Heart left ventricle (tissue), 16 donors: Measurements from ENCODE around the gene GJD3. TPM values are rescaled to one million over a fixed set of nuclear protein-coding genes. Genes with fewer than 3 reads are reported as not detected.

Experiments used
- ATAC-seq, 4 donors: fragments of 200-7000 bp; cut with Tn5 transposase; one replicate each; pipeline ENCODE4 v1.9.1; 2020 to 2022; ENCODE audit warnings: moderate library complexity in 4 of 4, mild to moderate bottlenecking in 3 of 4, moderate number of reproducible peaks in 1 of 4
- DNase-seq, 5 donors: peaks; one replicate each; pipeline ENCODE4 v3.0.0-alpha.2; 2020
- H3K27ac ChIP-seq, 12 donors: fragments of 200-600 bp; sonication (generic) in 4 of 12; one replicate each; pipeline versions ENCODE4 v1.5.0 to v1.8.0; 2016 to 2022; ENCODE audit warnings: mild to moderate bottlenecking in 2 of 12
- H3K27me3 ChIP-seq, 9 donors: fragments of 200-600 bp; sonication (generic) in 2 of 9; one replicate each; pipeline versions ENCODE4 v1.5.1 to v1.8.0; 2016 to 2022; ENCODE audit warnings: mild to moderate bottlenecking in 3 of 9
- H3K36me3 ChIP-seq, 9 donors: fragments of 200-600 bp; sonication (generic) in 2 of 9; one replicate each; pipeline versions ENCODE4 v1.5.0 to v1.8.0; 2018 to 2022; ENCODE audit warnings: mild to moderate bottlenecking in 2 of 9
- H3K4me1 ChIP-seq, 12 donors: fragments of 200-600 bp; sonication (generic) in 4 of 12; one replicate each; pipeline versions ENCODE4 v1.5.0 to v1.8.0; 2016 to 2022; ENCODE audit warnings: mild to moderate bottlenecking in 3 of 12
- H3K4me3 ChIP-seq, 12 donors: fragments of 200-600 bp; sonication (generic) in 4 of 12; one replicate each; pipeline versions ENCODE4 v1.5.0 to v1.8.0; 2017 to 2022; ENCODE audit warnings: mild to moderate bottlenecking in 9 of 12, moderate library complexity in 4 of 12
- H3K9me3 ChIP-seq, 12 donors: fragments of 200-600 bp; sonication (generic) in 4 of 12; one replicate each; pipeline versions ENCODE4 v1.5.0 to v1.8.0; 2016 to 2022; ENCODE audit warnings: mild to moderate bottlenecking in 1 of 12
- CTCF ChIP-seq, 12 donors: fragments of 200-600 bp; sonication (generic) in 4 of 12; IDR thresholded peaks; one replicate each; pipeline versions ENCODE4 v1.5.0 to v1.8.0; 2018 to 2022; ENCODE audit warnings: antibody characterized with exemption in 12 of 12, mild to moderate bottlenecking in 5 of 12
- POLR2A ChIP-seq, 2 donors: fragments of 450-650 bp; IDR thresholded peaks; one replicate each; pipeline ENCODE4 v1.6.1; 2017; ENCODE audit warnings: antibody characterized with exemption in 2 of 2, mild to moderate bottlenecking in 2 of 2, moderate library complexity in 2 of 2
- WGBS, 4 donors: extraction: QIAGEN DNeasy Blood & Tissue Kit in 2 of 4; methylation state at CpG; one replicate each; pipeline versions ENCODE4 v1.1.5 to v1.1.7; 2013 to 2018; 5-methylcytosine and 5-hydroxymethylcytosine counted together
- intact Hi-C, 10 donors: fragments of 100-400 bp; cut with DNase I; formaldehyde crosslinking; loops; one replicate each; pipeline versions ENCODE4 v1.11.1 to v1.14.2; 2022
- polyA plus RNA-seq, 2 donors: library from polyadenylated mRNA; stranded (reverse); fragments of 200-250 nt; gene quantifications; one replicate each; pipeline ENCODE4 v1.2.3, GENCODE V29; 2013
- total RNA-seq, 9 donors: library from RNA; depleted of rRNA in 2 of 9; stranded (reverse); fragments of >200 nt in 2 of 9; fragmentation: NEBNext Ultra II Directional in 3 of 9; extraction: Animal tissue kit (Norgen Biotek cat#: 25700) in 3 of 9; gene quantifications; one replicate each; pipeline versions ENCODE4 v1.1.0 to v1.2.4, GENCODE V29; 2016 to 2023
- donor health status: ischemic (EF 13 %, LVEDD 7.1; RV severe dilation, severe dysfunction).
- donor health status: healthy with polysubstance abuse.
- donor health status: DM: no; HTN: yes; CAD: no.
- donor health status: DM: no; HTN: no; CAD: no.
- donor health status: ischemic (EF 25% LVEDD 6.9; RV normal size, moderate dysfunction).
- donor health status: ischemic (EF 25% LVEDD 5.7; RV mildly dilated, moderate dysfunction).
- donor health status: healthy.
- donor health status: DM: yes; HTN: yes; CAD: no.
- donor health status: ischemic (EF 35%, LVEDD 5.7; RV mildly dilated, moderate dysfunction).
- donor health status: nonischemic (EF 11% LVEDD 7.7; RV severe dilation, severe dysfunction).
- donor health status: DM: yes; HTN: yes; CAD: no.
- donor health status: PGD.
- donor health status: ischemic (EF 29% LVEDD 5.4; RV normal size, mild dysfunction).
- donor health status: nonischemic (EF 23%, LVEDD 6.1; RV moderate dilation, normal function).

GJD3 gene
- total and polyA plus RNA-seq, 11 donors, result 0.30 to 8.7 (median 2.1) TPM

- Histone ChIP-seq H3K4me1 (peaks cover 0 to 39% (median 26%) of the 10 kb centered on the region in 12 donors), H3K4me3 (peak overlapping the region in 2 of 12 donors; percentile 3 to 9), H3K9me3 (no peaks in the 10 kb centered on the region), H3K27me3 (peaks cover 0 to 13% (median 0%) of the 10 kb centered on the region in 9 donors), H3K27ac (peak overlapping the region in 3 of 12 donors; percentile 5 to 52 (median 10)), H3K36me3 (peaks cover 0 to 35% (median 28%) of the 10 kb centered on the region in 9 donors)
- 10 to 14% (median 12%) methylated on average over 17 of the region's 17 CpGs for WGBS, 4 donors
- ATAC-seq (peak; percentile 50 to 68 (median 61)), DNase-seq (peak; percentile 86 to 93 (median 89))
- intact Hi-C loops, result loop anchor here in 9 of 10 donors (1.0 to 10.0 kb wide), 14 partner anchors 56 to 204 kb away; partner anchors contain the start of genes TOP2A (in 2 of the 9) and WIPF2 (in 1 of the 9)
- TF ChIP-seq POLR2A (IDR thresholded peaks at IDR 0.05), result no peak
- TF ChIP-seq CTCF (IDR thresholded peaks at IDR 0.05), result peak; percentile 96 to 99 (median 98)
Observed at GRCh38 chr17:40358323-40359038, 6.1 kb downstream of the GJD3 start.

GRCh38 chr17:40356990-40357881 lies 7.3 kb downstream of the GJD3 start:
- peak overlapping the region in 6 of 12 donors; percentile 50 to 60 (median 55) for H3K27ac ChIP-seq
- peaks cover 3 to 47% (median 40%) of the 10 kb centered on the region in 9 donors for H3K36me3 ChIP-seq
- intact Hi-C loops, result loop anchor here in 6 of 10 donors (5.0 to 10.0 kb wide), 7 partner anchors 60 to 205 kb away; partner anchors contain the start of genes TOP2A (in 1 of the 6) and WIPF2 (in 1 of the 6)
- no peak for TF ChIP-seq CTCF (IDR thresholded peaks at IDR 0.05)
- TF ChIP-seq POLR2A (IDR thresholded peaks at IDR 0.05), result no peak
- 66 to 80% (median 71%) methylated on average over 14 to 19 of the region's 19 CpGs for WGBS, 4 donors
- peaks cover 0 to 40% (median 22%) of the 10 kb centered on the region in 12 donors for H3K4me1 ChIP-seq
- peak in 3 of 4 donors; percentile 2 to 4 (median 3) for ATAC-seq
- no peaks in the 10 kb centered on the region for H3K9me3 ChIP-seq
- DNase-seq, result peak in 1 of 5 donors; percentile 36
- H3K27me3 ChIP-seq, result peaks cover 0 to 11% (median 0%) of the 10 kb centered on the region in 9 donors
- no peak overlapping the region for H3K4me3 ChIP-seq

DNA sequence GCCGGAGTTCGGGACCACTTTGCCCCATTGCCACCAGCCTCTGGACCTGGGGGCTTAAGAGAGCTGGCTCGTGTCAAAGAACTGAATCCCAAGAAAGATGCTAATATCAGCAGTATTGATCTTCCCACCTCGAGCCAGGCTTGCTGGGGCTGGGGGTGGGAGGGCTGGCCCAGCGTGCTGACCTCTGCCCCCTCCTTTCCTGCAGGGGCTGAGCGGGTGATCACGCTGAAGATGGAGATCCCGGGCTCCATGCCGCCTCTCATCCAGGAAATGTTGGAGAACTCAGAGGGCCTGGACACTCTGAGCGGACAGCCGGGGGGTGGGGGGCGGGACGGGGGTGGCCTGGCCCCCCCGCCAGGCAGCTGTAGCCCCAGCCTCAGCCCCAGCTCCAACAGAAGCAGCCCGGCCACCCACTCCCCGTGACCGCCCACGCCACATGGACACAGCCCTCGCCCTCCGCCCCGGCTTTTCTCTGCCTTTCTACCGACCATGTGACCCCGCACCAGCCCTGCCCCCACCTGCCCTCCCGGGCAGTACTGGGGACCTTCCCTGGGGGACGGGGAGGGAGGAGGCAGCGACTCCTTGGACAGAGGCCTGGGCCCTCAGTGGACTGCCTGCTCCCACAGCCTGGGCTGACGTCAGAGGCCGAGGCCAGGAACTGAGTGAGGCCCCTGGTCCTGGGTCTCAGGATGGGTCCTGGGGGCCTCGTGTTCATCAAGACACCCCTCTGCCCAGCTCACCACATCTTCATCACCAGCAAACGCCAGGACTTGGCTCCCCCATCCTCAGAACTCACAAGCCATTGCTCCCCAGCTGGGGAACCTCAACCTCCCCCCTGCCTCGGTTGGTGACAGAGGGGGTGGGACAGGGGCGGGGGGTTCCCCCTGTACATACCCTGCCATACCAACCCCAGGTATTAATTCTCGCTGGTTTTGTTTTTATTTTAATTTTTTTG lies 8.5 kb downstream of the GJD3 start:
- peak in 3 of 4 donors; percentile 5 to 26 (median 19) for ATAC-seq
- H3K36me3 ChIP-seq, result peaks cover 3 to 59% (median 49%) of the 10 kb centered on the region in 9 donors

More for the DNA sequence above, 8.5 kb downstream of the GJD3 start:
- TF ChIP-seq POLR2A (IDR thresholded peaks at IDR 0.05), result no peak
- intact Hi-C loops, result loop anchor here in 8 of 10 donors (1.0 to 10.0 kb wide), 9 partner anchors 53 to 206 kb away; partner anchors contain the start of genes TOP2A (in 1 of the 8) and WIPF2 (in 1 of the 8)
- Histone ChIP-seq H3K27ac (peak overlapping the region in 7 of 12 donors; percentile 39 to 60 (median 55)), H3K27me3 (peaks cover 0 to 3% (median 0%) of the 10 kb centered on the region in 9 donors), H3K4me3 (no peak overlapping the region), H3K9me3 (no peaks in the 10 kb centered on the region), H3K4me1 (peaks cover 0 to 41% (median 21%) of the 10 kb centered on the region in 12 donors)
- WGBS, 4 donors, result 69 to 74% (median 71%) methylated on average over 18 to 33 of the region's 33 CpGs
- DNase-seq, result peak; percentile 64 to 79 (median 70)
